Measurements from ENCODE around the gene SLC9A8. TPM values are rescaled to one million over a fixed set of nuclear protein-coding genes. Genes with fewer than 3 reads are reported as not detected.
"Not testable (repeated sequence)": the region's sequence is repeated elsewhere in the genome, so short reads cannot be mapped to it uniquely, and the experiment has no call there.

SLC9A8 gene
- total and polyA plus RNA-seq, 12 donors: 12.4 to 23.3 (median 17.5) TPM

- intact Hi-C loops (cut with DNase I): no loop called here
- Histone ChIP-seq H3K27ac (no peak overlapping the region), H3K9me3 (replicated peaks in 1 of 3) (no peaks in the 10 kb centered on the region), H3K27me3 (no peaks in the 10 kb centered on the region), H3K4me3 (no peak overlapping the region), H3K36me3 (replicated peaks in 1 of 2) (peaks cover 0 to 7% of the 10 kb centered on the region in 2 donors), H3K4me1 (replicated peaks in 1 of 2) (peaks cover 0 to 49% of the 10 kb centered on the region in 2 donors)
- no peak for TF ChIP-seq POLR2A (IDR thresholded peaks at IDR 0.05)
- TF ChIP-seq CTCF (IDR thresholded peaks at IDR 0.05): no peak
- WGBS, 4 donors: 30 to 44% (median 43%) methylated on average over 6 to 11 of the region's 11 CpGs
- peak in 3 of 7 donors; percentile 51 to 64 (median 60) for DNase-seq
Observed at GRCh38 chr20:49892817-49893216, 80.2 kb downstream of the SLC9A8 start.

- WGBS, 4 donors: 61 to 71% (median 67%) methylated on average over 11 to 12 of the region's 12 CpGs
- H3K27ac ChIP-seq: no peak overlapping the region
- H3K4me3 ChIP-seq: no peak overlapping the region
- no peaks in the 10 kb centered on the region for H3K9me3 ChIP-seq (replicated peaks in 1 of 3)
- peaks cover 0 to 44% of the 10 kb centered on the region in 2 donors for H3K4me1 ChIP-seq (replicated peaks in 1 of 2)
- peaks cover 0 to 7% of the 10 kb centered on the region in 2 donors for H3K36me3 ChIP-seq (replicated peaks in 1 of 2)
- no peaks in the 10 kb centered on the region for H3K27me3 ChIP-seq
- intact Hi-C loops (cut with DNase I): no loop called here
- TF ChIP-seq POLR2A (IDR thresholded peaks at IDR 0.05) (no peak), CTCF (IDR thresholded peaks at IDR 0.05) (no peak)
- DNase-seq: peak in 1 of 7 donors; percentile 29
Observed at GRCh38 chr20:49893242-49894072, 80.8 kb downstream of the SLC9A8 start.

- Histone ChIP-seq H3K9me3 (replicated peaks in 1 of 3) (no peaks in the 10 kb centered on the region), H3K36me3 (replicated peaks in 1 of 2) (peaks cover 0 to 5% of the 10 kb centered on the region in 2 donors), H3K27ac (no peak overlapping the region), H3K4me1 (replicated peaks in 1 of 2) (peaks cover 0 to 38% of the 10 kb centered on the region in 2 donors), H3K4me3 (no peak overlapping the region), H3K27me3 (no peaks in the 10 kb centered on the region)
- DNase-seq: no peak
- TF ChIP-seq CTCF (IDR thresholded peaks at IDR 0.05) (no peak), POLR2A (IDR thresholded peaks at IDR 0.05) (no peak)
- WGBS, 4 donors: 78 to 83% (median 80%) methylated on average over 6 of the region's 6 CpGs
- intact Hi-C loops (cut with DNase I): no loop called here
Observed at GRCh38 chr20:49894073-49894470, 81.4 kb downstream of the SLC9A8 start.

DNA sequence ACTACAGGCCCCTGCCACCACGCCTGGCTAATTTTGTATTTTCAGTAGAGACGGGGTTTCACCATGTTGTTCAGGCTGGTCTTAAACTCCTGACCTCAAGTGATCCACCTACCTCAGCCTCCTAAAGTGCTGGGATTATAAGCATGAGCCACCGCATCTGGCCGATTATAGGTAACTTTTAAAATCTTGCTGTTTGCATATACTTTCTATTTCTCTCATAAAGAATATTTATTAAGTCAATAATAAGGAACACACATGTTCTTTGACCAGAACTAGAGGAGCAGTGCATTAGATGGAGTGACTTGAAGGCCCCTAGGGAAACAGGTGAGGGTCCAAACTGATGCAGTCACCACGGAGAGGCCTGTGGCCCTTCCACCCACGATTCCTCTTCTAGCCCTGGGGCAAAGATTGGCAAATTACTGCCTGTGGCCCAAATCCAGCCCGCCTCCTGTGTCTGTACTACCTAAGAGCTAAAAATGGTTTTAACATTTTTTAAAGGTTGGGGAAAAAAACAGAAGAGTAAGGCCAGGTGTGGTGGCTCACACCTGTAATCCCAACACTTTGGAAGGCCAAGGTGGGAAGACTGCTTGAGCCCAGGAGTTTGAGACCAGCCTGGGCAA, 83.0 kb downstream of the SLC9A8 start:
- H3K4me3 ChIP-seq; H3K36me3 ChIP-seq (replicated peaks in 1 of 2); DNase-seq; H3K27me3 ChIP-seq; intact Hi-C loops (cut with DNase I); H3K9me3 ChIP-seq (replicated peaks in 1 of 3); H3K27ac ChIP-seq: not testable (repeated sequence)
- WGBS, 4 donors: 87 to 95% (median 90%) methylated on average over 7 of the region's 7 CpGs
- H3K4me1 ChIP-seq (replicated peaks in 1 of 2): peaks cover 0 to 25% of the 10 kb centered on the region in 2 donors

Data from adrenal gland (tissue), 12 donors.